Neural cell (in vitro differentiated cells): ENCODE data around the gene MINAR2. TPM values are rescaled to one million over a fixed set of nuclear protein-coding genes. Genes with fewer than 3 reads are reported as not detected.

Experiments
- H2AFZ ChIP-seq: fragments of 200-600, 300-800 bp; sonication (generic), shearing (Covaris generic); 2 replicates; pipeline ENCODE4 v1.6.0; 2014; ENCODE audit warnings: low read depth, mild to moderate bottlenecking, antibody characterized with exemption, low read length, moderate library complexity
- H3F3A ChIP-seq: fragments of 200-600 bp; shearing (Covaris generic); 2 replicates; pipeline ENCODE4 v1.6.1; 2016; ENCODE audit warnings: mild to moderate bottlenecking, moderate library complexity, mixed read lengths, antibody characterized with exemption, low read length; ENCODE audit not compliant: insufficient read depth, poor library complexity, severe bottlenecking
- H3K27ac ChIP-seq: fragments of 200-600, 300-800 bp; sonication (generic), shearing (Covaris generic); 2 replicates; pipeline ENCODE4 v1.5.1; 2014; ENCODE audit warnings: mild to moderate bottlenecking, low read length, moderate library complexity
- H3K27me3 ChIP-seq: fragments of 300-800, 200-600 bp; sonication (generic), shearing (Covaris generic); 2 replicates; pipeline ENCODE4 v1.6.0; 2014; ENCODE audit warnings: mild to moderate bottlenecking, low read depth, low read length, moderate library complexity; ENCODE audit not compliant: insufficient read depth
- H3K36me3 ChIP-seq: fragments of 300-800, 200-600 bp; sonication (generic), shearing (Covaris generic); 2 replicates; pipeline ENCODE4 v1.5.1; 2014; ENCODE audit warnings: mild to moderate bottlenecking, antibody characterized with exemption, low read length, moderate library complexity; ENCODE audit not compliant: insufficient read depth
- H3K4me2 ChIP-seq: fragments of 300-800, 200-600 bp; sonication (generic), shearing (Covaris generic); 2 replicates; pipeline ENCODE4 v1.6.0; 2014; ENCODE audit warnings: mild to moderate bottlenecking, low read length
- H3K4me3 ChIP-seq: fragments of 300-800, 200-600 bp; sonication (generic), shearing (Covaris generic); 2 replicates; pipeline ENCODE4 v1.5.1; 2014; ENCODE audit warnings: mild to moderate bottlenecking, low read length, moderate library complexity
- H3K79me2 ChIP-seq: fragments of 200-600 bp; shearing (Covaris generic); replicated peaks from 2 replicates; pipeline ENCODE4 v1.6.0; 2014; ENCODE audit warnings: mild to moderate bottlenecking, low read length, moderate library complexity; ENCODE audit not compliant: insufficient read depth
- H3K9ac ChIP-seq: fragments of 300-800, 200-600 bp; sonication (generic), shearing (Covaris generic); 2 replicates; pipeline ENCODE4 v1.6.1; 2016; ENCODE audit warnings: mild to moderate bottlenecking, low read length, mixed read lengths
- H3K9me2 ChIP-seq: fragments of 200-600 bp; shearing (Covaris generic); 2 replicates; pipeline ENCODE4 v1.6.1; 2016; ENCODE audit warnings: mild to moderate bottlenecking, low read length, mixed read lengths; ENCODE audit not compliant: insufficient read depth
- H3K9me3 ChIP-seq: fragments of 200-600, 300-800 bp; sonication (generic), shearing (Covaris generic); 2 replicates; pipeline ENCODE4 v1.6.1; 2016; ENCODE audit warnings: mild to moderate bottlenecking, mixed run types, low read length, moderate library complexity, mixed read lengths
- H4K20me1 ChIP-seq: fragments of 200-600 bp; shearing (Covaris generic); 2 replicates; pipeline ENCODE4 v1.6.1; 2016; ENCODE audit warnings: mild to moderate bottlenecking, mixed run types; ENCODE audit not compliant: insufficient read depth
- EP300 ChIP-seq: fragments of 450-650 bp; conservative IDR thresholded peaks from 2 replicates; pipeline ENCODE4 v1.6.1; 2014; ENCODE audit warnings: antibody characterized with exemption, mild to moderate bottlenecking, moderate library complexity; ENCODE audit not compliant: poor library complexity, severe bottlenecking
- EZH2 ChIP-seq: fragments of 200-600, 300-800 bp; shearing (Covaris generic), sonication (generic); IDR thresholded peaks from 2 replicates; pipeline ENCODE4 v1.6.1; 2014; ENCODE audit warnings: antibody characterized with exemption, low read length, borderline replicate concordance, mild to moderate bottlenecking; ENCODE audit not compliant: insufficient read depth, poor library complexity, severe bottlenecking
- MXI1 ChIP-seq: fragments of 450-650 bp; conservative IDR thresholded peaks from 2 replicates; pipeline ENCODE4 v1.6.1; 2014; ENCODE audit warnings: antibody characterized with exemption, mild to moderate bottlenecking; ENCODE audit not compliant: poor library complexity, severe bottlenecking
- POLR2AphosphoS5 ChIP-seq: IDR thresholded peaks from 2 replicates; pipeline ENCODE4 v1.6.1; 2012
- RAD21 ChIP-seq: fragments of 450-650 bp; conservative IDR thresholded peaks from 2 replicates; pipeline ENCODE4 v1.6.1; 2014; ENCODE audit warnings: antibody characterized with exemption, mild to moderate bottlenecking, moderate library complexity
- REST ChIP-seq: IDR thresholded peaks from 2 replicates; pipeline ENCODE4 v1.6.1; 2012; ENCODE audit warnings: borderline replicate concordance
- SMC3 ChIP-seq: fragments of 450-650 bp; conservative IDR thresholded peaks from 2 replicates; pipeline ENCODE4 v1.6.1; 2014; ENCODE audit warnings: antibody characterized with exemption, mild to moderate bottlenecking, moderate library complexity; ENCODE audit not compliant: poor library complexity
- TAF1 ChIP-seq: IDR thresholded peaks from 2 replicates; pipeline ENCODE4 v1.6.1; 2012; ENCODE audit warnings: low read depth
- polyA plus RNA-seq: library from polyadenylated mRNA; depleted of rRNA; stranded (reverse); fragments of >200 nt; gene quantifications from 2 replicates; pipeline ENCODE4 v1.2.3, GENCODE V29; 2014
- TF ChIP-seq, protein P1 (sequence below): fragments of 450-650 bp; IDR thresholded peaks from 2 replicates; pipeline ENCODE4 v1.5.1; 2014; ENCODE audit warnings: antibody characterized with exemption, mild to moderate bottlenecking, moderate library complexity; ENCODE audit not compliant: poor library complexity, severe bottlenecking

The MINAR2 gene
- polyA plus RNA-seq, 1 donor from 2014 or later: 0.19 TPM

GRCh38 chr5:129781594-129781993 is 33.7 kb downstream of the MINAR2 start:
- Histone ChIP-seq H3K27ac (no peak overlapping the region), H3K27me3 (no peaks in the 10 kb centered on the region)
- no peak for TF ChIP-seq RAD21
- TF ChIP-seq, protein P1, sequence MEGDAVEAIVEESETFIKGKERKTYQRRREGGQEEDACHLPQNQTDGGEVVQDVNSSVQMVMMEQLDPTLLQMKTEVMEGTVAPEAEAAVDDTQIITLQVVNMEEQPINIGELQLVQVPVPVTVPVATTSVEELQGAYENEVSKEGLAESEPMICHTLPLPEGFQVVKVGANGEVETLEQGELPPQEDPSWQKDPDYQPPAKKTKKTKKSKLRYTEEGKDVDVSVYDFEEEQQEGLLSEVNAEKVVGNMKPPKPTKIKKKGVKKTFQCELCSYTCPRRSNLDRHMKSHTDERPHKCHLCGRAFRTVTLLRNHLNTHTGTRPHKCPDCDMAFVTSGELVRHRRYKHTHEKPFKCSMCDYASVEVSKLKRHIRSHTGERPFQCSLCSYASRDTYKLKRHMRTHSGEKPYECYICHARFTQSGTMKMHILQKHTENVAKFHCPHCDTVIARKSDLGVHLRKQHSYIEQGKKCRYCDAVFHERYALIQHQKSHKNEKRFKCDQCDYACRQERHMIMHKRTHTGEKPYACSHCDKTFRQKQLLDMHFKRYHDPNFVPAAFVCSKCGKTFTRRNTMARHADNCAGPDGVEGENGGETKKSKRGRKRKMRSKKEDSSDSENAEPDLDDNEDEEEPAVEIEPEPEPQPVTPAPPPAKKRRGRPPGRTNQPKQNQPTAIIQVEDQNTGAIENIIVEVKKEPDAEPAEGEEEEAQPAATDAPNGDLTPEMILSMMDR: no peak
- TF ChIP-seq EP300: no peak
- TF ChIP-seq SMC3: no peak
- TF ChIP-seq EZH2: no peak
- no peak for TF ChIP-seq MXI1
- TF ChIP-seq TAF1: no peak
- TF ChIP-seq REST: no peak
- no peak for TF ChIP-seq POLR2AphosphoS5

GRCh38 chr5:129803403-129803802 is 55.5 kb downstream of the MINAR2 start:
- Histone ChIP-seq H3F3A (no peaks in the 10 kb centered on the region), H4K20me1 (no peaks in the 10 kb centered on the region), H3K27me3 (no peaks in the 10 kb centered on the region), H3K9ac (no peak overlapping the region), H3K36me3 (no peaks in the 10 kb centered on the region), H3K9me2 (no peaks in the 10 kb centered on the region), H3K9me3 (no peaks in the 10 kb centered on the region), H2AFZ (no peak overlapping the region), H3K79me2 (no peaks in the 10 kb centered on the region), H3K4me3 (no peak overlapping the region), H3K4me2 (no peak overlapping the region), H3K27ac (no peak overlapping the region)
- TF ChIP-seq POLR2AphosphoS5 (no peak), SMC3 (no peak), REST (no peak), RAD21 (no peak), MXI1 (no peak), TAF1 (no peak), EP300 (no peak), EZH2 (no peak)
- TF ChIP-seq, protein P1: no peak

More at GRCh38 chr5:129781594-129781993, 33.7 kb downstream of the MINAR2 start:
- no peaks in the 10 kb centered on the region for H3K9me3 ChIP-seq
- no peak overlapping the region for H3K9ac ChIP-seq
- no peak overlapping the region for H3K4me2 ChIP-seq
- no peaks in the 10 kb centered on the region for H4K20me1 ChIP-seq
- H2AFZ ChIP-seq: no peak overlapping the region
- H3K36me3 ChIP-seq: no peaks in the 10 kb centered on the region
- H3K9me2 ChIP-seq: no peaks in the 10 kb centered on the region
- no peaks in the 10 kb centered on the region for H3K79me2 ChIP-seq
- H3K4me3 ChIP-seq: no peak overlapping the region
- no peaks in the 10 kb centered on the region for H3F3A ChIP-seq
